ENCODE results near the gene EFCAB10. TPM values are rescaled to one million over a fixed set of nuclear protein-coding genes. Genes with fewer than 3 reads are reported as not detected.
A peak's percentile ranks its signal among the peaks of the same experiment; 100 is the strongest.

Gene EFCAB10
- total and polyA plus RNA-seq, 2 donors from 2014 or later, result 0.91 TPM; not detected in 1

DNA sequence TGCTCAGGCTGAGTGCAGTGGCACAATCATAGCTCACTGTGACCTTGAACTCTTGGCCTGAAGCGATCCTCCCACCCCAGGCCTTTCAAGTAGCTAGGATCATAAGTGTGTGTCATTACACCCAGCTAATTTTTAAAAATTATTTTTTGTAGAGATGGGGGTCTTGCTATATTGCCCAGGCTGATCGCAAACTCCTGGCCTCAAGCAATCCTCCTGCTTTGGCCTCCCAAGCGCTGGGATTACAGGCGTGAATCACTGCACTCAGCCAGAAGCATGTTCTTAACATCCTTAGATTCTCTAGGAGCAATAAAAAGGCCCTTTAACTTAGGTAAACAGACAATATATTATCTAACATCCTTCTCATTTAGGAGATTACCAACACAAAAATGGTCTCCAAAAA is 38.3 kb upstream of the EFCAB10 start:
- TF ChIP-seq, protein P1, sequence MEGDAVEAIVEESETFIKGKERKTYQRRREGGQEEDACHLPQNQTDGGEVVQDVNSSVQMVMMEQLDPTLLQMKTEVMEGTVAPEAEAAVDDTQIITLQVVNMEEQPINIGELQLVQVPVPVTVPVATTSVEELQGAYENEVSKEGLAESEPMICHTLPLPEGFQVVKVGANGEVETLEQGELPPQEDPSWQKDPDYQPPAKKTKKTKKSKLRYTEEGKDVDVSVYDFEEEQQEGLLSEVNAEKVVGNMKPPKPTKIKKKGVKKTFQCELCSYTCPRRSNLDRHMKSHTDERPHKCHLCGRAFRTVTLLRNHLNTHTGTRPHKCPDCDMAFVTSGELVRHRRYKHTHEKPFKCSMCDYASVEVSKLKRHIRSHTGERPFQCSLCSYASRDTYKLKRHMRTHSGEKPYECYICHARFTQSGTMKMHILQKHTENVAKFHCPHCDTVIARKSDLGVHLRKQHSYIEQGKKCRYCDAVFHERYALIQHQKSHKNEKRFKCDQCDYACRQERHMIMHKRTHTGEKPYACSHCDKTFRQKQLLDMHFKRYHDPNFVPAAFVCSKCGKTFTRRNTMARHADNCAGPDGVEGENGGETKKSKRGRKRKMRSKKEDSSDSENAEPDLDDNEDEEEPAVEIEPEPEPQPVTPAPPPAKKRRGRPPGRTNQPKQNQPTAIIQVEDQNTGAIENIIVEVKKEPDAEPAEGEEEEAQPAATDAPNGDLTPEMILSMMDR (IDR thresholded peaks at IDR 0.05; ENCODE audit: borderline replicate concordance, extremely low read depth, insufficient read depth), result no peak
- Histone ChIP-seq H3K9ac (ENCODE audit: low read length in 3 of 3) (no peak overlapping the region), H3K27ac (ENCODE audit: low read depth in 2 of 2, low read length in 2 of 2) (no peak overlapping the region), H3K4me3 (ENCODE audit: low read length in 3 of 3) (no peak overlapping the region), H3K4me1 (ENCODE audit: control insufficient read depth in 2 of 3, insufficient read depth in 2 of 3, low read depth in 1 of 3, low read length in 3 of 3) (no peaks in the 10 kb centered on the region), H3K9me3 (ENCODE audit: control insufficient read depth in 2 of 3, insufficient read depth in 1 of 3, low read length in 3 of 3) (no peaks in the 10 kb centered on the region), H3K27me3 (ENCODE audit: control insufficient read depth, insufficient read depth, low read length) (no peaks in the 10 kb centered on the region), H3K36me3 (ENCODE audit: control insufficient read depth in 2 of 3, insufficient read depth in 3 of 3, low read length in 3 of 3) (peaks cover 0 to 45% (median 17%) of the 10 kb centered on the region in 3 donors)
- intact Hi-C loops (cut with DNase I), result no loop called here
- FAIRE-seq, result no peak
- DNase-seq, result no peak

DNA sequence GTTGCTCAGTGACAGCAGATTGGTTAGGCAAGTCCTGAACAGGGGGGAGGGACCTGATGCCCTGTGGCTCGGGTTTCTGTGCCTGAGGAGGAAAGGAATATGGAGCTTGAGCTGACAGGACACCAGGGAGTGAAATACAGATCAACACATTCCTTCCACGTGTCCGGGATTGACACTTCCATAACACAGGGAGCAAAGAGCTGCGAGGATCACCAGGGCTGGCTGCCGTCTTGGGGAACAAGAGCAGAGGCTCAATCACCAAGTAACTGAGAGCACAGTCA is 36.7 kb upstream of the EFCAB10 start:
- FAIRE-seq (no peak), DNase-seq (peak in 3 of 5 donors; percentile 69 to 79 (median 74))
- Histone ChIP-seq H3K36me3 (ENCODE audit: control insufficient read depth in 2 of 3, insufficient read depth in 3 of 3, low read length in 3 of 3) (peaks cover 0 to 41% (median 15%) of the 10 kb centered on the region in 3 donors), H3K9me3 (ENCODE audit: control insufficient read depth in 2 of 3, insufficient read depth in 1 of 3, low read length in 3 of 3) (no peaks in the 10 kb centered on the region), H3K9ac (ENCODE audit: low read length in 3 of 3) (no peak overlapping the region), H3K4me3 (ENCODE audit: low read length in 3 of 3) (no peak overlapping the region), H3K4me1 (ENCODE audit: control insufficient read depth in 2 of 3, insufficient read depth in 2 of 3, low read depth in 1 of 3, low read length in 3 of 3) (no peaks in the 10 kb centered on the region), H3K27ac (ENCODE audit: low read depth in 2 of 2, low read length in 2 of 2) (no peak overlapping the region), H3K27me3 (ENCODE audit: control insufficient read depth, insufficient read depth, low read length) (no peaks in the 10 kb centered on the region)
- intact Hi-C loops (cut with DNase I), result no loop called here
- TF ChIP-seq, protein P1 (IDR thresholded peaks at IDR 0.05; ENCODE audit: borderline replicate concordance, extremely low read depth, insufficient read depth), result no peak

DNA sequence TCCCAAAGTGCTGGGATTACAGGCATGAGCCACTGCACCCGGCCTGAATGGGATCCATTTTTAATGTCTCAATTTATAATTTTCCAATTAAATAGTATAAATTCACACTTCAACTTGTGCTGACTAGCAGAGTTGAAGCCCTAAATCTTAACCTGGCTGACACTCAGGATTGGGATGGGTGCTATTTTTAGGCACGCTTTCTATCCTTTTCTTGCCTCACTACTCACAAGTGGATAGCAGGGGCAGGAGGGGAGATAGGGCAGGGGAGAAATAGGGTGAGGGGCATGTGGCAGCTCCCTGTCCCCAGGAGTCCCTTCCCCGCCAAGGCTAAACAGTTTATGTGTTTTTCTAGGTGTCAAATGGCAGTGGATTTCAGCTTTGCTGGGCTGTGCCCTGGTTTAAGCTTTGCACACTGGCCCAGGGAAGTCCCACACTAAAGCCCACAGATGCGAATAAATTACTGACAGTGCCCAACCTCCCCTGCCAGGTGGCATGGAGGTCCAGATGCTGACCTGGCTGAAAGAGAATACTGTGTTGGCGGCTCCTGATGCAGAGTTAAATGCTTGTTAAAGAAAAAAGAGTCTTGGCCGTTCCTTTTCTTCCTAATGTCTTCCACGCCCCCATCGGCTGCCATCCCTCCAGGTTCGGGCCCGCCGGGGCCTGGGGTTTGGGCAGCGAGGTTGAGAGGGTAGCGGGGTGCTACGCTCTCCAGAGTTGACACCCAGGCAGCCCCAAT is 36.2 kb upstream of the EFCAB10 start:
- Histone ChIP-seq H3K27me3 (ENCODE audit: control insufficient read depth, insufficient read depth, low read length) (no peaks in the 10 kb centered on the region), H3K9ac (ENCODE audit: low read length in 3 of 3) (no peak overlapping the region), H3K27ac (ENCODE audit: low read depth in 2 of 2, low read length in 2 of 2) (no peak overlapping the region), H3K4me3 (ENCODE audit: low read length in 3 of 3) (no peak overlapping the region), H3K4me1 (ENCODE audit: control insufficient read depth in 2 of 3, insufficient read depth in 2 of 3, low read depth in 1 of 3, low read length in 3 of 3) (no peaks in the 10 kb centered on the region), H3K9me3 (ENCODE audit: control insufficient read depth in 2 of 3, insufficient read depth in 1 of 3, low read length in 3 of 3) (no peaks in the 10 kb centered on the region), H3K36me3 (ENCODE audit: control insufficient read depth in 2 of 3, insufficient read depth in 3 of 3, low read length in 3 of 3) (peaks cover 0 to 37% (median 12%) of the 10 kb centered on the region in 3 donors)
- TF ChIP-seq, protein P1 (IDR thresholded peaks at IDR 0.05; ENCODE audit: borderline replicate concordance, extremely low read depth, insufficient read depth), result no peak
- intact Hi-C loops (cut with DNase I), result no loop called here
- DNase-seq (peak in 4 of 5 donors; percentile 59 to 83 (median 80)), FAIRE-seq (no peak)

All from kidney (tissue), 14 donors.